Peyer's patch (tissue), 4 donors: Measurements from ENCODE around the gene S100A12.

Experiments used
- CTCF ChIP-seq, 6 experiments: fragments of 450-650 bp in 4 of 6; fragments of 200-600 bp in 2 of 6; sonication (generic) in 1 of 6; IDR thresholded peaks; one replicate each; pipeline ENCODE4 v1.5.1; 2017 to 2019; ENCODE audit warnings: antibody characterized with exemption in 6 of 6, mild to moderate bottlenecking in 3 of 6, moderate library complexity in 1 of 6
- POLR2A ChIP-seq, 2 donors: fragments of 450-650 bp; IDR thresholded peaks; one replicate each; pipeline ENCODE4 v1.5.1; 2017; ENCODE audit warnings: antibody characterized with exemption in 2 of 2, mild to moderate bottlenecking in 2 of 2, moderate library complexity in 2 of 2

GRCh38 chr1:153402226-153402625, 26.8 kb upstream of the S100A12 start:
- TF ChIP-seq POLR2A (IDR thresholded peaks at IDR 0.05) (no peak), CTCF (IDR thresholded peaks at IDR 0.05) (no peak)
